A673 (cell line): ENCODE results near the gene SPACA5. TPM values are rescaled to one million over a fixed set of nuclear protein-coding genes. Genes with fewer than 3 reads are reported as not detected.

Experiments
- BruUV-seq: library from RNA; stranded (reverse); fragments of 400-500 nt; replicated peaks from 2 replicates; lab custom pipeline; 2021; lab: Mats Ljungman, UMichigan
- CTCF ChIA-PET: fragments of 300-600 bp; sonication (Branson Sonifier 250); formaldehyde crosslinking; loops from one replicate; lab custom pipeline; 2022; ENCODE audit warnings: antibody characterized with exemption; lab: Charles Lee
- POLR2A ChIA-PET: fragments of 300-600 bp; sonication (Branson Sonifier 250); formaldehyde crosslinking; loops from one replicate; lab custom pipeline; 2022; ENCODE audit warnings: antibody characterized with exemption; ENCODE audit not compliant: low non-redundant PET; lab: Charles Lee
- DNase-seq: peaks from one replicate; pipeline ENCODE4 v3.0.0-alpha.2; 2015; ENCODE audit warnings: low spot score
- H3K27ac ChIP-seq: fragments of 200-600 bp; sonication (generic); 2 replicates; pipeline ENCODE4 v1.5.1; 2016; ENCODE audit warnings: mixed run types, low read depth, mild to moderate bottlenecking, mixed read lengths, antibody characterized with exemption, low read length; ENCODE audit not compliant: poor library complexity, severe bottlenecking
- H3K27me3 ChIP-seq: fragments of 200-600 bp; sonication (generic); replicated peaks from 2 replicates; pipeline ENCODE4 v1.6.1; 2017; ENCODE audit warnings: mixed run types, low read depth, mild to moderate bottlenecking, mixed read lengths, antibody characterized with exemption, low read length; ENCODE audit not compliant: insufficient read depth, poor library complexity
- H3K36me3 ChIP-seq: fragments of 200-600 bp; sonication (generic); 2 replicates; pipeline ENCODE4 v1.6.1; 2016; ENCODE audit warnings: mixed run types, mild to moderate bottlenecking, mixed read lengths, antibody characterized with exemption, low read length; ENCODE audit not compliant: insufficient read depth, poor library complexity, severe bottlenecking
- H3K4me1 ChIP-seq: fragments of 200-600 bp; sonication (generic); 2 replicates; pipeline ENCODE4 v1.6.1; 2017; ENCODE audit warnings: mixed run types, mild to moderate bottlenecking, mixed read lengths, antibody characterized with exemption, low read length; ENCODE audit not compliant: insufficient read depth, poor library complexity, severe bottlenecking
- H3K4me3 ChIP-seq: fragments of 200-600 bp; sonication (generic); 2 replicates; pipeline ENCODE4 v1.5.1; 2016; ENCODE audit warnings: low read depth, mixed run types, mild to moderate bottlenecking, mixed read lengths, low read length; ENCODE audit not compliant: poor library complexity, severe bottlenecking
- H3K9me3 ChIP-seq: fragments of 200-600 bp; sonication (generic); 2 replicates; pipeline ENCODE4 v1.6.1; 2016; ENCODE audit warnings: mixed run types, low read depth, mild to moderate bottlenecking, mixed read lengths, antibody characterized with exemption, low read length; ENCODE audit not compliant: poor library complexity, severe bottlenecking
- EZH2 ChIP-seq: fragments of 200-600 bp; sonication (generic); IDR thresholded peaks from 2 replicates; pipeline ENCODE4 v1.6.1; 2017; ENCODE audit warnings: borderline replicate concordance, low read depth, mild to moderate bottlenecking, mixed read lengths, antibody characterized with exemption, low read length; ENCODE audit not compliant: poor library complexity, severe bottlenecking
- intact Hi-C: fragments of 100-400 bp; cut with micrococcal nuclease; formaldehyde crosslinking; loops from one replicate; pipeline ENCODE4 v1.10.0; 2022; ENCODE audit not compliant: unreplicated experiment
- total RNA-seq: library from RNA; stranded (reverse); gene quantifications from 2 replicates; pipeline ENCODE4 v1.2.3, GENCODE V29; 2021
- TF ChIP-seq, protein P1 (sequence below): fragments of 300-800, 200-600 bp; sonication (generic); conservative IDR thresholded peaks from 2 replicates; pipeline ENCODE4 v1.5.1; 2017; ENCODE audit warnings: low read depth, mild to moderate bottlenecking, antibody characterized with exemption, low read length, moderate library complexity, mixed read lengths

The SPACA5 gene
- total RNA-seq, 1 experiment from 2014 or later, result not detected

GRCh38 chrX:48021026-48021900, 14.5 kb downstream of the SPACA5 start:
- POLR2A ChIA-PET, result no interaction called here
- no TSS peak for BruUV-seq
- CTCF ChIA-PET, result no interaction called here

GRCh38 chrX:48022100-48022499, 15.3 kb downstream of the SPACA5 start:
- H3K27ac ChIP-seq, result no peak overlapping the region
- ChIA-PET CTCF (no interaction called here), POLR2A (no interaction called here)
- no peaks in the 10 kb centered on the region for H3K27me3 ChIP-seq
- H3K4me1 ChIP-seq, result no peaks in the 10 kb centered on the region
- no peaks in the 10 kb centered on the region for H3K36me3 ChIP-seq
- no TSS peak for BruUV-seq
- H3K9me3 ChIP-seq, result no peaks in the 10 kb centered on the region
- H3K4me3 ChIP-seq, result no peak overlapping the region
- intact Hi-C loops, result loop anchor here (5.0 to 10.0 kb wide), 2 partner anchors 267 to 380 kb away; no protein-coding TSS in a partner anchor
- no peak for TF ChIP-seq EZH2
- DNase-seq, result no peak

More at GRCh38 chrX:48021026-48021900, 14.5 kb downstream of the SPACA5 start:
- H3K9me3 ChIP-seq, result no peaks in the 10 kb centered on the region
- peak overlapping the region; percentile 55 for H3K4me3 ChIP-seq
- H3K4me1 ChIP-seq, result no peaks in the 10 kb centered on the region
- H3K36me3 ChIP-seq, result no peaks in the 10 kb centered on the region
- TF ChIP-seq, protein P1, sequence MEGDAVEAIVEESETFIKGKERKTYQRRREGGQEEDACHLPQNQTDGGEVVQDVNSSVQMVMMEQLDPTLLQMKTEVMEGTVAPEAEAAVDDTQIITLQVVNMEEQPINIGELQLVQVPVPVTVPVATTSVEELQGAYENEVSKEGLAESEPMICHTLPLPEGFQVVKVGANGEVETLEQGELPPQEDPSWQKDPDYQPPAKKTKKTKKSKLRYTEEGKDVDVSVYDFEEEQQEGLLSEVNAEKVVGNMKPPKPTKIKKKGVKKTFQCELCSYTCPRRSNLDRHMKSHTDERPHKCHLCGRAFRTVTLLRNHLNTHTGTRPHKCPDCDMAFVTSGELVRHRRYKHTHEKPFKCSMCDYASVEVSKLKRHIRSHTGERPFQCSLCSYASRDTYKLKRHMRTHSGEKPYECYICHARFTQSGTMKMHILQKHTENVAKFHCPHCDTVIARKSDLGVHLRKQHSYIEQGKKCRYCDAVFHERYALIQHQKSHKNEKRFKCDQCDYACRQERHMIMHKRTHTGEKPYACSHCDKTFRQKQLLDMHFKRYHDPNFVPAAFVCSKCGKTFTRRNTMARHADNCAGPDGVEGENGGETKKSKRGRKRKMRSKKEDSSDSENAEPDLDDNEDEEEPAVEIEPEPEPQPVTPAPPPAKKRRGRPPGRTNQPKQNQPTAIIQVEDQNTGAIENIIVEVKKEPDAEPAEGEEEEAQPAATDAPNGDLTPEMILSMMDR, result no peak
- no peak for TF ChIP-seq EZH2
- no peaks in the 10 kb centered on the region for H3K27me3 ChIP-seq
- DNase-seq, result peak; percentile 86
- intact Hi-C loops, result loop anchor here (5.0 to 10.0 kb wide), 2 partner anchors 266 to 379 kb away; no protein-coding TSS in a partner anchor
- H3K27ac ChIP-seq, result peak overlapping the region; percentile 99

GRCh38 chrX:48022738-48023137, 15.9 kb downstream of the SPACA5 start:
- H3K36me3 ChIP-seq, result no peaks in the 10 kb centered on the region
- ChIA-PET CTCF (no interaction called here), POLR2A (no interaction called here)
- H3K27ac ChIP-seq, result no peak overlapping the region
- no peaks in the 10 kb centered on the region for H3K9me3 ChIP-seq
- no peaks in the 10 kb centered on the region for H3K27me3 ChIP-seq
- TF ChIP-seq EZH2, result no peak
- TF ChIP-seq, protein P1, result no peak
- H3K4me3 ChIP-seq, result no peak overlapping the region
- no TSS peak for BruUV-seq
- no peaks in the 10 kb centered on the region for H3K4me1 ChIP-seq
- DNase-seq, result no peak
- intact Hi-C loops, result loop anchor here (5.0 to 10.0 kb wide), 2 partner anchors 268 to 380 kb away; no protein-coding TSS in a partner anchor
